ENCODE results near the gene TMEM132E. TPM values are rescaled to one million over a fixed set of nuclear protein-coding genes. Genes with fewer than 3 reads are reported as not detected.

Gene TMEM132E
- total RNA-seq, 2 donors from 2014 or later, result 0.24 to 0.26 TPM

DNA sequence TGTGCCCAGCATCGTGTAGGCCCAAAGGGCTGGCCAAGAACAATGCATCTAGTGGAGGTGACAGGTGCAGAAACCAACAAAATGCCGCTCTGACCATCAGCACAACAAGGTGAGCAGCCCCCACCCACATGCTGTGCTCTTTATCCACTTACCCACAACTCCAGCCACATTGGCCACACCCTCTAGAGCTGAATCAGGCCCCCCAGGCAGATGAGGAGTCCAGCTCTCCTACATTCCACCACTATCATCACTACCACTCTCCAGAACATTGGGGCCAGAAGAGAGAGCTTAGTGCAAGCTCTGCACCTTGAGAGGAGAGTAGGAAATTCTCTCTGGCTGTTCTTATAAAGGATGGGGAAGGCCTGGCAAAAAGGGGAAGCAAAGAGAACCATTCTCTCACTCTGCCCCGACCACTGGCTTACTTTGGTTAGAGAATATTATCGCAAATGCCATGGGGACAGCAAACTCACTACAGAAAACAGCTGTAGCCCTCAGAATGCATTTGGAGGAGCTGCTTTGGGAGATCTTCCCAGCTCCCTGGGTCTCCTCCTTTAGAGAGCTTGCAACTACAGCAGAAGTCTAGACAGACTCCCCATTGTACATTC, 75.0 kb downstream of the TMEM132E start:
- no peaks in the 10 kb centered on the region for H3K36me3 ChIP-seq
- no peak overlapping the region for H3K27ac ChIP-seq
- no peaks in the 10 kb centered on the region for H3K9me3 ChIP-seq
- no peak overlapping the region for H3K4me3 ChIP-seq
- no peaks in the 10 kb centered on the region for H3K27me3 ChIP-seq
- TF ChIP-seq, protein P1, sequence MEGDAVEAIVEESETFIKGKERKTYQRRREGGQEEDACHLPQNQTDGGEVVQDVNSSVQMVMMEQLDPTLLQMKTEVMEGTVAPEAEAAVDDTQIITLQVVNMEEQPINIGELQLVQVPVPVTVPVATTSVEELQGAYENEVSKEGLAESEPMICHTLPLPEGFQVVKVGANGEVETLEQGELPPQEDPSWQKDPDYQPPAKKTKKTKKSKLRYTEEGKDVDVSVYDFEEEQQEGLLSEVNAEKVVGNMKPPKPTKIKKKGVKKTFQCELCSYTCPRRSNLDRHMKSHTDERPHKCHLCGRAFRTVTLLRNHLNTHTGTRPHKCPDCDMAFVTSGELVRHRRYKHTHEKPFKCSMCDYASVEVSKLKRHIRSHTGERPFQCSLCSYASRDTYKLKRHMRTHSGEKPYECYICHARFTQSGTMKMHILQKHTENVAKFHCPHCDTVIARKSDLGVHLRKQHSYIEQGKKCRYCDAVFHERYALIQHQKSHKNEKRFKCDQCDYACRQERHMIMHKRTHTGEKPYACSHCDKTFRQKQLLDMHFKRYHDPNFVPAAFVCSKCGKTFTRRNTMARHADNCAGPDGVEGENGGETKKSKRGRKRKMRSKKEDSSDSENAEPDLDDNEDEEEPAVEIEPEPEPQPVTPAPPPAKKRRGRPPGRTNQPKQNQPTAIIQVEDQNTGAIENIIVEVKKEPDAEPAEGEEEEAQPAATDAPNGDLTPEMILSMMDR (IDR thresholded peaks at IDR 0.05), result no peak
- no peak for DNase-seq (ENCODE audit: low spot score)
- H3K4me1 ChIP-seq, result no peaks in the 10 kb centered on the region

DNA sequence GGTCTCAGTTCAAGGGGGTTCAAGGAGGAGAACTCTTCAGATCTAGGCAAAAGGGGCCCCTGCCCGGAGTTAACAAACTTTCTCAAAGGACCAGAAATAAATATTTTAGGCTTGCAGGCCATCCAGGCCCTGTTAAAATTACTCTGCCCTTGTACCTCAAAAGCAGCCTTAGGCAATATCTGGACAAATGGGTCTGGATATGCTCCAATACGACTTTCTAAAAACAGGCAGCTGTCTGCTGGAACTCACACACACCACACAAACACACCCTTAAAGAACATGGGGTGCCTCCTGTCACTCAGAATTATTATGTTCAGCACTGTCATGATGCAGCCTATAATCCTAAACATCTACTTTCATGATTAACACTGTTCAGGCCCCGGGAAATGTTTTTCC, 75.5 kb downstream of the TMEM132E start:
- H3K36me3 ChIP-seq, result no peaks in the 10 kb centered on the region
- TF ChIP-seq, protein P1 (IDR thresholded peaks at IDR 0.05), result no peak

DNA sequence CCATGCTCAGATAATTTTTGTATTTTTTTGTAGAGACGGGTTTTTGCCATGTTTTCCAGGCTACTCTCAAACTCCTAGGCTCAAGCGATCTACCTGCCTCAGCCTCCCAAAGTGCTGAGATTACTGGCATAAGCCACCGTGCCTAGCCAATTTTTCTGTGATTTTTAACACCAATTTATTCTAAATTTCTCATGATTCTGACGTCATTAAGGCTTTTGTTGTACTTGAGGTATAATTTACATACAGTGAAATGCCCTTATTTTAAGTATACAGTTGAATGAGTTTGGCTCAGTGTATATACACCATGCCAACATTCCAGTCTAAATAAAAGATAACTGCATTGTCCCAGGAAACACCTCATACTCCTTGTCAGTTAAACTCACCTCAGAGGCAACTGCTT, 77.4 kb downstream of the TMEM132E start:
- TF ChIP-seq, protein P1 (IDR thresholded peaks at IDR 0.05), result no peak
- DNase-seq (ENCODE audit: low spot score), result no peak
- no peaks in the 10 kb centered on the region for H3K36me3 ChIP-seq
- H3K27ac ChIP-seq, result no peak overlapping the region
- H3K4me1 ChIP-seq, result no peaks in the 10 kb centered on the region
- H3K9me3 ChIP-seq, result no peaks in the 10 kb centered on the region
- no peaks in the 10 kb centered on the region for H3K27me3 ChIP-seq
- no peak overlapping the region for H3K4me3 ChIP-seq

More for the DNA sequence above, 75.5 kb downstream of the TMEM132E start:
- no peak for DNase-seq (ENCODE audit: low spot score)
- no peaks in the 10 kb centered on the region for H3K4me1 ChIP-seq
- H3K9me3 ChIP-seq, result no peaks in the 10 kb centered on the region
- H3K27me3 ChIP-seq, result no peaks in the 10 kb centered on the region
- H3K4me3 ChIP-seq, result no peak overlapping the region
- H3K27ac ChIP-seq, result no peak overlapping the region

DNA sequence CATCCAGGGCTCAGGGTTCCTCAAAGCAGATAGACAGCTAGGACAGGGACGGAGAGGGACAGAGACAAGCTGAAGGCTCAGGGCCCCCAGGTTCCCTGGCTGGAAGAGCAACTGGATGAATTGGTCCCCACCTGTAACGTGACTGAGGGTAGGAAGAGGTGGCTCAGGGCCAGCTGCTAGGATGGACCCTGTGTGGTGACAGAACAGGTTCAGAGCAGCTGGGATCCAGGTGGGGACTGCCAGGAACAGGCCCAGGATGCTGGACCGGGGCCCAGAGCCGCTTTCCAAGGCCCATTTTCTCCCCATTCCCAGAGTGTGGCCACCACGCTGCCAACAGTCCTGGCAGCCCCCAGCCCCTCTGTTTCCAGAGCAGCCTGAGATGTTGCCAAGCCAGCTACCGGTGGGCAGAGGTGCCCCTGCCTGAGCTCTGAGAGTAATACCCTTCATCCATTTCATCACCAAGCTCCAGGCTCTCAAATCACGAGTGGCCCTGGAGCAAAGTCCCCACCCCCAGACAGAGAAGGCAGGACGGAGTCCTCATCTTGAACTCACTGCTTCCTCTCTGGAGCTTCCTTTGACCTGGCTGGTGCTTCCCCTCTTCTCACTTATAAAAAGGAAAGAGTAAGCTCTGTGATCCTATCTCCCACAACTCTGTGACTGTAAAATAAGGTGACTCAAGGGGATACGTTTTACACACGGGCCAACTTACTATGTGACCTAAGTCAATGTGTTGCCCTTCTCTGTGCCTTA, 79.6 kb downstream of the TMEM132E start:
- Histone ChIP-seq H3K36me3 (no peaks in the 10 kb centered on the region), H3K27ac (no peak overlapping the region), H3K4me3 (no peak overlapping the region), H3K4me1 (no peaks in the 10 kb centered on the region), H3K27me3 (no peaks in the 10 kb centered on the region), H3K9me3 (no peaks in the 10 kb centered on the region)
- TF ChIP-seq, protein P1 (IDR thresholded peaks at IDR 0.05), result no peak
- DNase-seq (ENCODE audit: low spot score), result no peak

DNA sequence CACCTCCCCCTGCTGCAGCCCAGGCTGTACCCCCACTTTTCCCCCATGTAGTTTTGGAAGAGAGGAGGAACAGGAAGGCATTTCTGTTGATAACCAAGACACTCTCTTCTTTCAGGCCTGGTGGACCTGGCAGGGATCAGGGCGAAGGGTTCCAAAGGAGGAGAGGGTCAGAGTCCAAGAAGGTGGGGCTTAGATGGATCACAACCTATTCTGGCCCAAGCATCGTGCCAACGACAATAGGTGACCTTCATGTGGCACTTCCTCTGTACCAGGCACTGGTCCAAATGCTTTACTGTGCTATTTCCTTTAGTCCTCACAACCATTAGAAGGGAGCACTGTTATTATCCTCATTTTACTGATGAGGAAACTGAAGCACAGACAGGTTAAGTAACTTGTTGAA, 84.3 kb downstream of the TMEM132E start:
- H3K9me3 ChIP-seq, result no peaks in the 10 kb centered on the region
- no peak for DNase-seq (ENCODE audit: low spot score)
- H3K4me1 ChIP-seq, result no peaks in the 10 kb centered on the region
- no peaks in the 10 kb centered on the region for H3K27me3 ChIP-seq
- H3K36me3 ChIP-seq, result no peaks in the 10 kb centered on the region
- no peak overlapping the region for H3K27ac ChIP-seq
- TF ChIP-seq, protein P1 (IDR thresholded peaks at IDR 0.05), result no peak
- no peak overlapping the region for H3K4me3 ChIP-seq
